ENCODE data around the gene FAM89B.

Gene FAM89B

GRCh38 chr11:65555693-65556231, 16.6 kb upstream of the FAM89B start:
- Histone ChIP-seq H3K4me3 (ENCODE audit: low read depth in 1 of 2, low read length in 2 of 2) (no peak overlapping the region), H3K27ac (ENCODE audit: low read length) (no peak overlapping the region), H3K27me3 (ENCODE audit: insufficient read depth, low read length, poor library complexity) (peaks cover 26% of the 10 kb centered on the region), H3K36me3 (ENCODE audit: insufficient read depth, low read length) (no peaks in the 10 kb centered on the region), H3K4me2 (ENCODE audit: insufficient read depth, low read length) (no peak overlapping the region), H3K9me3 (ENCODE audit: insufficient read depth, low read length, severe bottlenecking) (no peaks in the 10 kb centered on the region), H3K4me1 (ENCODE audit: insufficient read depth, low read length) (peaks cover 54% of the 10 kb centered on the region), H4K20me1 (ENCODE audit: insufficient read depth, low read length) (peaks cover 7% of the 10 kb centered on the region; the same call in 1 of the 2 replicates), H2AFZ (ENCODE audit: low read depth, low read length) (no peak overlapping the region), H3K9ac (ENCODE audit: low read depth, low read length) (no peak overlapping the region), H3K79me2 (ENCODE audit: insufficient read depth, low read length) (no peaks in the 10 kb centered on the region)
- no peak for TF ChIP-seq CTCF (IDR thresholded peaks at IDR 0.05; ENCODE audit: borderline replicate concordance, extremely low read depth, low read length, poor library complexity, severe bottlenecking)
- no peak for TF ChIP-seq EZH2 (IDR thresholded peaks at IDR 0.05; ENCODE audit: borderline replicate concordance, low read depth, low read length, severe bottlenecking)
- ATAC-seq (ENCODE audit: insufficient read depth, low read depth) (no peak), DNase-seq (no peak)

- Histone ChIP-seq H3K9ac (ENCODE audit: low read depth, low read length) (no peak overlapping the region; the same call in 1 of the 2 replicates), H4K20me1 (ENCODE audit: insufficient read depth, low read length) (peaks cover 12% of the 10 kb centered on the region), H3K4me2 (ENCODE audit: insufficient read depth, low read length) (no peak overlapping the region), H3K9me3 (ENCODE audit: insufficient read depth, low read length, severe bottlenecking) (no peaks in the 10 kb centered on the region), H3K4me1 (ENCODE audit: insufficient read depth, low read length) (peaks cover 47% of the 10 kb centered on the region), H3K36me3 (ENCODE audit: insufficient read depth, low read length) (no peaks in the 10 kb centered on the region), H2AFZ (ENCODE audit: low read depth, low read length) (no peak overlapping the region), H3K4me3 (ENCODE audit: low read depth in 1 of 2, low read length in 2 of 2) (no peak overlapping the region), H3K79me2 (ENCODE audit: insufficient read depth, low read length) (no peaks in the 10 kb centered on the region), H3K27ac (ENCODE audit: low read length) (no peak overlapping the region), H3K27me3 (ENCODE audit: insufficient read depth, low read length, poor library complexity) (peaks cover 26% of the 10 kb centered on the region)
- ATAC-seq (ENCODE audit: insufficient read depth, low read depth) (no peak), DNase-seq (no peak)
- no peak for TF ChIP-seq EZH2 (IDR thresholded peaks at IDR 0.05; ENCODE audit: borderline replicate concordance, low read depth, low read length, severe bottlenecking)
- no peak for TF ChIP-seq CTCF (IDR thresholded peaks at IDR 0.05; ENCODE audit: borderline replicate concordance, extremely low read depth, low read length, poor library complexity, severe bottlenecking)
Measured at GRCh38 chr11:65556470-65557279, 15.7 kb upstream of the FAM89B start.

GRCh38 chr11:65557280-65558001, 14.9 kb upstream of the FAM89B start:
- Histone ChIP-seq H3K36me3 (ENCODE audit: insufficient read depth, low read length) (no peaks in the 10 kb centered on the region), H3K9me3 (ENCODE audit: insufficient read depth, low read length, severe bottlenecking) (no peaks in the 10 kb centered on the region), H3K79me2 (ENCODE audit: insufficient read depth, low read length) (no peaks in the 10 kb centered on the region), H3K4me2 (ENCODE audit: insufficient read depth, low read length) (peak overlapping the region; percentile 68; the same call in 1 of the 2 replicates), H3K4me3 (ENCODE audit: low read depth in 1 of 2, low read length in 2 of 2) (no peak overlapping the region; a peak in 1 of 4 replicates), H3K27me3 (ENCODE audit: insufficient read depth, low read length, poor library complexity) (peaks cover 26% of the 10 kb centered on the region), H3K4me1 (ENCODE audit: insufficient read depth, low read length) (peaks cover 40% of the 10 kb centered on the region), H4K20me1 (ENCODE audit: insufficient read depth, low read length) (peaks cover 9% of the 10 kb centered on the region), H3K9ac (ENCODE audit: low read depth, low read length) (peak overlapping the region; percentile 57; the same call in 1 of the 2 replicates), H2AFZ (ENCODE audit: low read depth, low read length) (no peak overlapping the region), H3K27ac (ENCODE audit: low read length) (no peak overlapping the region)
- TF ChIP-seq EZH2 (IDR thresholded peaks at IDR 0.05; ENCODE audit: borderline replicate concordance, low read depth, low read length, severe bottlenecking) (no peak), CTCF (IDR thresholded peaks at IDR 0.05; ENCODE audit: borderline replicate concordance, extremely low read depth, low read length, poor library complexity, severe bottlenecking) (no peak)
- DNase-seq (no peak), ATAC-seq (ENCODE audit: insufficient read depth, low read depth) (no peak)

All from DND-41 (cell line).